HCT116 (cell line): Measurements from ENCODE around the gene FLVCR2. TPM values are rescaled to one million over a fixed set of nuclear protein-coding genes. Genes with fewer than 3 reads are reported as not detected.

Source experiments
- ATAC-seq: fragments of 200-7000 bp; cut with Tn5 transposase; 2 replicates; pipeline ENCODE4 v1.9.1; 2020; ENCODE audit warnings: mild to moderate bottlenecking, moderate library complexity
- BruUV-seq: library from RNA; stranded (reverse); fragments of 400-500 nt; replicated peaks from 2 replicates; lab custom pipeline; 2021; lab: Mats Ljungman, UMichigan
- CTCF ChIA-PET: fragments of 300-600 bp; sonication (Branson Sonifier 250); formaldehyde crosslinking; loops from one replicate; lab custom pipeline; 2021; ENCODE audit warnings: antibody characterized with exemption; lab: Charles Lee
- POLR2A ChIA-PET: fragments of 300-600, 350-600 bp; sonication (Branson Sonifier 250); formaldehyde crosslinking; loops from one replicate; lab custom pipeline; 2021; ENCODE audit warnings: antibody characterized with exemption; lab: Charles Lee
- RAD21 ChIA-PET, 2 experiments: fragments of 300-600 bp; sonication (Branson Sonifier 250); formaldehyde crosslinking; loops; one replicate each; lab custom pipeline; 2023; ENCODE audit warnings: low total read pairs in 2 of 2; ENCODE audit not compliant: uncharacterized antibody in 2 of 2, unreplicated experiment in 2 of 2, low non-redundant PET in 1 of 2; lab: Charles Lee
- DNase-seq: peaks from one replicate; pipeline ENCODE4 v3.0.0-alpha.2; 2010; ENCODE audit warnings: low read depth, low spot score
- H2AFZ ChIP-seq: fragments of 200-600 bp; shearing (Covaris generic), sonication (generic); 2 replicates; pipeline ENCODE4 v1.6.1; 2017; ENCODE audit warnings: low read depth, mixed run types, mixed read lengths, antibody characterized with exemption, low read length; ENCODE audit not compliant: poor library complexity, severe bottlenecking
- H3K27ac ChIP-seq: 2 replicates; pipeline ENCODE4 v1.5.1; 2012; ENCODE audit warnings: low read depth, low read length
- H3K27me3 ChIP-seq: fragments of 200-600 bp; sonication (generic); 2 replicates; pipeline ENCODE4 v1.6.1; 2016; ENCODE audit warnings: mixed run types, low read length, mixed read lengths; ENCODE audit not compliant: insufficient read depth
- H3K36me3 ChIP-seq, 2 experiments: fragments of 200-500 bp in 1 of 2; fragments of 200-600 bp in 1 of 2; sonication (Bioruptor generic) in 1 of 2; sonication (generic) in 1 of 2; 2 replicates each; pipeline versions ENCODE4 v1.5.1 to v1.6.1; 2014 to 2016; ENCODE audit warnings: low read length in 2 of 2, inconsistent platforms in 1 of 2, mixed read lengths in 1 of 2, mixed run types in 1 of 2; ENCODE audit not compliant: insufficient read depth in 2 of 2, control insufficient read depth in 1 of 2
- H3K4me1 ChIP-seq, 2 experiments: fragments of 200-600 bp in 1 of 2; sonication (generic) in 1 of 2; 2 replicates each; pipeline versions ENCODE4 v1.5.1 to v1.6.1; 2012 to 2017; ENCODE audit warnings: low read length in 2 of 2, inconsistent platforms in 1 of 2, mild to moderate bottlenecking in 1 of 2, mixed read lengths in 1 of 2, mixed run types in 1 of 2, moderate library complexity in 1 of 2; ENCODE audit not compliant: insufficient read depth in 2 of 2, control insufficient read depth in 1 of 2
- H3K4me2 ChIP-seq: fragments of 200-600 bp; sonication (generic); 2 replicates; pipeline ENCODE4 v1.6.1; 2017; ENCODE audit warnings: mixed run types, low read length, mixed read lengths
- H3K4me3 ChIP-seq, 2 experiments: fragments of 200-600 bp in 1 of 2; sonication (generic) in 1 of 2; replicated peaks in 1 of 2; 2 replicates each; pipeline ENCODE4 v1.5.1; 2011 to 2016; ENCODE audit warnings: low read length in 2 of 2, control low read depth in 1 of 2, low read depth in 1 of 2, mild to moderate bottlenecking in 1 of 2, mixed read lengths in 1 of 2, mixed run types in 1 of 2
- H3K79me2 ChIP-seq: fragments of 200-600 bp; sonication (generic); 2 replicates; pipeline ENCODE4 v1.6.1; 2017; ENCODE audit warnings: mild to moderate bottlenecking, mixed run types, low read length, moderate library complexity, mixed read lengths; ENCODE audit not compliant: insufficient read depth
- H3K9ac ChIP-seq: fragments of 200-600 bp; sonication (generic); 2 replicates; pipeline ENCODE4 v1.6.1; 2016; ENCODE audit warnings: low read length, mixed read lengths
- H3K9me2 ChIP-seq: fragments of 200-600 bp; sonication (generic), shearing (Covaris generic); 2 replicates; pipeline ENCODE4 v1.6.1; 2017; ENCODE audit warnings: mixed run types, mild to moderate bottlenecking, moderate library complexity; ENCODE audit not compliant: insufficient read depth
- H3K9me3 ChIP-seq, 2 experiments: fragments of 200-500 bp in 1 of 2; fragments of 200-600 bp in 1 of 2; sonication (Bioruptor generic) in 1 of 2; sonication (generic) in 1 of 2; 2 replicates each; pipeline ENCODE4 v1.6.1; 2014 to 2017; ENCODE audit warnings: low read length in 2 of 2, mixed read lengths in 2 of 2, inconsistent platforms in 1 of 2, low read depth in 1 of 2, mild to moderate bottlenecking in 1 of 2, mixed run types in 1 of 2, moderate library complexity in 1 of 2; ENCODE audit not compliant: control insufficient read depth in 1 of 2, insufficient read depth in 1 of 2
- H4K20me1 ChIP-seq: fragments of 200-600 bp; sonication (generic), shearing (Covaris generic); 2 replicates; pipeline ENCODE4 v1.6.1; 2017; ENCODE audit warnings: mixed run types, mild to moderate bottlenecking, moderate library complexity; ENCODE audit not compliant: insufficient read depth
- CBX3 ChIP-seq: IDR thresholded peaks from 2 replicates; pipeline ENCODE4 v1.6.1; 2012; ENCODE audit warnings: low read depth
- CEBPB ChIP-seq: IDR thresholded peaks from 2 replicates; pipeline ENCODE4 v1.6.1; 2012; ENCODE audit warnings: low read depth
- EGR1 ChIP-seq: IDR thresholded peaks from 2 replicates; pipeline ENCODE4 v1.6.1; 2012; ENCODE audit warnings: low read depth
- ELF1 ChIP-seq: IDR thresholded peaks from 2 replicates; pipeline ENCODE4 v1.6.1; 2012; ENCODE audit warnings: low read depth, borderline replicate concordance
- EZH2 ChIP-seq: fragments of 200-600 bp; sonication (generic); IDR thresholded peaks from 2 replicates; pipeline ENCODE4 v1.6.1; 2017; ENCODE audit warnings: antibody characterized with exemption, mixed run types
- EZH2phosphoT487 ChIP-seq: fragments of 200-600 bp; IDR thresholded peaks from 2 replicates; pipeline ENCODE4 v1.6.1; 2018; ENCODE audit warnings: antibody characterized with exemption, borderline replicate concordance
- FOSL1 ChIP-seq: IDR thresholded peaks from 2 replicates; pipeline ENCODE4 v1.6.1; 2012; ENCODE audit warnings: low read depth
- JUND ChIP-seq: IDR thresholded peaks from 2 replicates; pipeline ENCODE4 v1.6.1; 2012
- MAX ChIP-seq: IDR thresholded peaks from 2 replicates; pipeline ENCODE4 v1.6.1; 2012
- POLR2A ChIP-seq: IDR thresholded peaks from 2 replicates; pipeline ENCODE4 v1.7.0; 2011; ENCODE audit warnings: borderline replicate concordance; ENCODE audit not compliant: insufficient read depth, insufficient read length; ENCODE audit errors: extremely low read depth
- POLR2AphosphoS5 ChIP-seq: IDR thresholded peaks from 2 replicates; pipeline ENCODE4 v1.6.1; 2011; ENCODE audit warnings: mild to moderate bottlenecking, low read depth, low read length, moderate library complexity
- RAD21 ChIP-seq: IDR thresholded peaks from 2 replicates; pipeline ENCODE4 v1.6.1; 2012; ENCODE audit warnings: low read depth, mild to moderate bottlenecking
- REST ChIP-seq: IDR thresholded peaks from 2 replicates; pipeline ENCODE4 v1.6.1; 2012; ENCODE audit warnings: low read depth
- SIN3A ChIP-seq: IDR thresholded peaks from 2 replicates; pipeline ENCODE4 v1.6.1; 2012; ENCODE audit warnings: low read depth
- SP1 ChIP-seq: IDR thresholded peaks from 2 replicates; pipeline ENCODE4 v1.6.1; 2012; ENCODE audit warnings: low read depth
- TCF7L2 ChIP-seq: IDR thresholded peaks from 2 replicates; pipeline ENCODE4 v1.7.0; 2011; ENCODE audit warnings: borderline replicate concordance, inconsistent platforms; ENCODE audit not compliant: insufficient read depth, insufficient read length; ENCODE audit errors: extremely low read depth
- ZBTB33 ChIP-seq: IDR thresholded peaks from 2 replicates; pipeline ENCODE4 v1.6.1; 2011; ENCODE audit warnings: mild to moderate bottlenecking, low read length, moderate library complexity; ENCODE audit not compliant: insufficient replicate concordance; ENCODE audit errors: extremely low read depth
- ZFX ChIP-seq: fragments of 450-650 bp; IDR thresholded peaks from 2 replicates; pipeline ENCODE4 v1.6.1; 2017
- ZNF274 ChIP-seq: fragments of 200-500 bp; sonication (Bioruptor generic); IDR thresholded peaks from 2 replicates; pipeline ENCODE4 v1.6.1; 2014; ENCODE audit warnings: mild to moderate bottlenecking, low read depth, low read length, inconsistent platforms
- intact Hi-C: fragments of 100-400 bp; cut with micrococcal nuclease; formaldehyde crosslinking; loops from 2 replicates; pipeline ENCODE4 v1.10.0; 2022
- total RNA-seq: library from RNA; stranded (reverse); gene quantifications from one replicate; pipeline ENCODE4 v1.2.1, GENCODE V29; 2021; ENCODE audit not compliant: unreplicated experiment
- TF ChIP-seq, protein P1 (sequence below), 3 experiments: fragments of 200-600 bp in 1 of 3; sonication (generic) in 1 of 3; IDR thresholded peaks in 2 of 3; conservative IDR thresholded peaks in 1 of 3; 2 replicates each; pipeline ENCODE4 v1.5.1; 2012 to 2017; ENCODE audit warnings: low read depth in 2 of 3, low read length in 2 of 3, antibody characterized with exemption in 1 of 3, borderline replicate concordance in 1 of 3, control low read depth in 1 of 3, mild to moderate bottlenecking in 1 of 3, mixed read lengths in 1 of 3, mixed run types in 1 of 3, moderate library complexity in 1 of 3; ENCODE audit not compliant: insufficient read depth in 1 of 3

FLVCR2 gene
- total RNA-seq, 1 experiment from 2014 or later: 0.84 TPM

DNA sequence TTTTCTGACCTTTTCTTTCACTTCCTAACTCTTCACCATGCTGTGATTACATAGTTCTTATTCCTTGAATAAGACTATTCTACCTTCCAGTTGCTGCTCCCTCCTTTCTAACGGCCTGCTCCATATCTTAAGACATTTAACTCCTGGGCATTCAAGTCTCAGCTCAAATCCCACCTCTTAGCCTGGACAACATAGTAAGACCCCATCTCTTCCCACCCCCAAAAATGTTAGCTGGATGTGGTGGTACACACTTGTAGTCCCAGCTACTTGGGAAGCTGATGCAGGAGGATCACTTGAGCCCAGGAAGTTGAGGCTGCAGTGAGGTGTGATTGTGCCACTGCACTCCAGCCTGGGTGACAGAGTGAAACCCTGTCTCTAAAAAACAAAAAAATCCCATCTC, 71.4 kb downstream of the FLVCR2 start:
- Histone ChIP-seq H3K4me1 (peaks cover 25 to 41% of the 10 kb centered on the region in 2 experiments), H3K27ac (no peak overlapping the region), H3K27me3 (no peaks in the 10 kb centered on the region), H3K4me2 (no peak overlapping the region), H2AFZ (no peak overlapping the region), H3K4me3 (no peak overlapping the region), H3K9me2 (no peaks in the 10 kb centered on the region), H3K9ac (no peak overlapping the region), H3K79me2 (no peaks in the 10 kb centered on the region), H3K9me3 (no peaks in the 10 kb centered on the region), H3K36me3 (peaks cover 0 to 12% of the 10 kb centered on the region in 2 experiments; a peak in 2 of 4 replicates), H4K20me1 (no peaks in the 10 kb centered on the region)
- ATAC-seq (no peak), DNase-seq (no peak)
- CTCF ChIA-PET: no interaction called here
- intact Hi-C loops: no loop called here
- POLR2A ChIA-PET: interaction anchor here (1.4 kb wide), 1 partner anchor 11 kb away, joined by 4 read pairs; the partner anchor contains the start of genes ERG28 and TTLL5
- no TSS peak for BruUV-seq
- TF ChIP-seq POLR2AphosphoS5: no peak
- TF ChIP-seq EZH2phosphoT487: no peak
- TF ChIP-seq MAX: no peak
- no peak for TF ChIP-seq POLR2A
- no peak for TF ChIP-seq SP1
- TF ChIP-seq ZNF274: no peak
- no peak for TF ChIP-seq EZH2
- TF ChIP-seq RAD21: no peak
- TF ChIP-seq TCF7L2: no peak
- TF ChIP-seq EGR1: no peak
- no peak for TF ChIP-seq ZBTB33
- TF ChIP-seq FOSL1: no peak
- no peak for TF ChIP-seq JUND
- TF ChIP-seq, protein P1, sequence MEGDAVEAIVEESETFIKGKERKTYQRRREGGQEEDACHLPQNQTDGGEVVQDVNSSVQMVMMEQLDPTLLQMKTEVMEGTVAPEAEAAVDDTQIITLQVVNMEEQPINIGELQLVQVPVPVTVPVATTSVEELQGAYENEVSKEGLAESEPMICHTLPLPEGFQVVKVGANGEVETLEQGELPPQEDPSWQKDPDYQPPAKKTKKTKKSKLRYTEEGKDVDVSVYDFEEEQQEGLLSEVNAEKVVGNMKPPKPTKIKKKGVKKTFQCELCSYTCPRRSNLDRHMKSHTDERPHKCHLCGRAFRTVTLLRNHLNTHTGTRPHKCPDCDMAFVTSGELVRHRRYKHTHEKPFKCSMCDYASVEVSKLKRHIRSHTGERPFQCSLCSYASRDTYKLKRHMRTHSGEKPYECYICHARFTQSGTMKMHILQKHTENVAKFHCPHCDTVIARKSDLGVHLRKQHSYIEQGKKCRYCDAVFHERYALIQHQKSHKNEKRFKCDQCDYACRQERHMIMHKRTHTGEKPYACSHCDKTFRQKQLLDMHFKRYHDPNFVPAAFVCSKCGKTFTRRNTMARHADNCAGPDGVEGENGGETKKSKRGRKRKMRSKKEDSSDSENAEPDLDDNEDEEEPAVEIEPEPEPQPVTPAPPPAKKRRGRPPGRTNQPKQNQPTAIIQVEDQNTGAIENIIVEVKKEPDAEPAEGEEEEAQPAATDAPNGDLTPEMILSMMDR (IDR thresholded peaks at IDR 0.05 in 2 of 3, conservative IDR thresholded peaks at IDR 0.05 in 1 of 3; ENCODE audit: borderline replicate concordance in 1 of 3, insufficient read depth in 1 of 3, low read depth in 2 of 3, low read length in 2 of 3): no peak
- no peak for TF ChIP-seq SIN3A
- TF ChIP-seq REST: no peak
- no peak for TF ChIP-seq CEBPB
- no peak for TF ChIP-seq CBX3
- no peak for TF ChIP-seq ELF1
- no peak for TF ChIP-seq ZFX
- RAD21 ChIA-PET: no interaction called here
